Measurements from ENCODE around the gene GPRC5C.

The GPRC5C gene

GRCh38 chr17:74453665-74454196, 21.8 kb downstream of the GPRC5C start:
- DNase-seq, result peak; percentile 5

- peak; percentile 77 for DNase-seq
Observed at GRCh38 chr17:74454197-74455024, 22.5 kb downstream of the GPRC5C start.

DNA sequence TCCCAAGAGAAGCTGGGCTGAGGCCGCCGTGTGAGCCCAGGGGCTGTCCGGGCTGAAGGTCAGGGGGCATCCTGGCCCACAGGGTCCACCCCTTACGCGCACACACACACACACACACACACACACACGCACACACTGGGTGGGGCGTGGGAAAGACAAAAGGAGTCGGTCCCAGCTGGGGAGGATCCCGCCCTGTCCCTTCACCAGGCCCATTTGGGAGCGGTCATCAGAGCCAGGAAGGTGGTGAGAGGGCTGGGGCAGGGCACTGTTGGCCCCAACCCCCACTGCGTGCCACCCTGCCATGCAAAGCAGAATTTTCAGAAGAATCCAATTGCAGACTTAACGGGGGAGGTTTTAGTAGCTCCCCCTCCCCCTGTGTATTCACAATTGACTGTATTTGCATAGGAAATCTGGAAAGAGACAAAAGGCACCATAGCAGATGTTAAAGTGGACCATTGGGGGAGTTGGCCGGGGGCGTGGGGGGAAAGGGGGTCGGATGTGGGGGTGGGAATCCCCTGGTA, 23.2 kb downstream of the GPRC5C start:
- DNase-seq, result no peak

- peak; percentile 60 for DNase-seq
Observed at GRCh38 chr17:74455821-74456220, 23.9 kb downstream of the GPRC5C start.

GRCh38 chr17:74457146-74457819, 25.4 kb downstream of the GPRC5C start:
- peak; percentile 6 for DNase-seq

DNA sequence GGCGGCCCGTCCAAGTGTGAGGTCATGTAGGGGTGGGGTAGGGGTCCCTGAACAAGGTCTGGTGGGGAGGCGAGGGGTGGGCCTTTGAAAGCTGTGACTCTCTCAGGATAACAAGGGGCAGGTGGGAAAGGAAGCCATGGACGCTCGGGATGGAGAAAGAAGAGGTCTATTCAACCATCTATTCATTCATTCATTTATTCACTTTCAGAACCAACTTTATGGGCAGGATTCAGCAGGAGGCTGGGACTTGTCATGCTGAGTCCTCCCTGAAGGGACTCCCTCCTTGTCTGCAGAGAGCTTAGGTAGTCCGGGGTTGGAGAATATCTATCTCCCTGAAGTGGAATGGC, 25.9 kb downstream of the GPRC5C start:
- no peak for DNase-seq

GRCh38 chr17:74458835-74459234, 26.9 kb downstream of the GPRC5C start:
- no peak for DNase-seq

GRCh38 chr17:74459622-74460021, 27.7 kb downstream of the GPRC5C start:
- no peak for DNase-seq

DNA sequence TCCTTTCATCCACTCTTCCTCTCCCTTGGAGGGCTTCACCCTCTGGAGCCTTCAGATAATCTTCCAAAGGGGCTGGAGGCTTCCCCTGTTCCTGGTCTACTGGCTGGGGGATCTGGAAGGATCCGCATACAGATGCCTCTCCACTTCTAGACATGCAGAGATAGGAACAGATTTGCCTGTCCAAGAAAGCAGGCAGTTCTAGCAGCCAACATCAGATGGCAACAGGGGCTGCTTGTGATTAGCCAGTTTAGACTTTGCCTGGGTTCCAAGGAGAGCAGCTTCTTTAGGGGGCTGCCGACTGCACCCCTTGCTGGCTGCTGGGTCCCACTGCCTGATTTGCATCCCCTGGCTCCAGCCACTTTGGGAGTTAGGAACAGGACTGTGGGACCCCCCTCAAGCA, 28.4 kb downstream of the GPRC5C start:
- DNase-seq, result no peak

DNA sequence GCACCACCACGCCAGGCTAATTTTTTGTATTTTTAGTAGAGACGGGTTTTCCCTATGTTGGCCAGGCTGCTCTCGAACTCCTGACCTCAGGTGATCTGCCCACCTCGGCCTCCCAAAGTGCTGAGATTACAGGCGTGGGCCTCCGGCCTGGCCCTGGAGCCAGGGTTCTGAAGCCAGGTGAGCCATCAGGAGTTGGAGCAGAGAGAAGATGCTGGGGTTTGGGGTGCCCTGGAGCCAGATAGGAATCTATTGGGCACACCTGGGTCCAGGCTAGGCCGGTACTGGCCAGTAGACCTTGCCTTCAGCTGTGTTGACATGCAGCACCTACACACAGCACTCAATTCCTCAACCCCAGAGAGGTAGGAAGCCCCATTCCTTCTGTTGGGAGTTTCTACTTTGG, 29.1 kb downstream of the GPRC5C start:
- no peak for DNase-seq

DNA sequence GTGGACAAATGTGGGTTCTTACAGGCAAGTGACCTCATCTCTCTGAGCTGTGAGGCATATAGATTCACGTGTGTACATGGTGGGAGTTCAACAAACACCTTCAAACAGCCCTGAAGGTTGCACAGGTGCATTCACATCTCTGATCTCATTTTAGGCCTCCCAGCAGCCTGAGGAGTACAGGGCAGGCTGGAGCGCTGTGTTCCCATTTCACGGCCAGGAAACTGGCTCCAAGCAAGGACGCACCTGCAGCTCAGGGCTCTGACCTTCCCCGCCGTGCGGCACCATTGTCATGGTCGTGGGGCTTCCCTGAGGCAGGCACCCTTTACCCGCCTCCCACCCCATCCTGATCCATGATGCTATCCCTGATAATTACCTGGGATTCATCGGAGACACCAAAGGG, 29.7 kb downstream of the GPRC5C start:
- DNase-seq, result no peak

DNA sequence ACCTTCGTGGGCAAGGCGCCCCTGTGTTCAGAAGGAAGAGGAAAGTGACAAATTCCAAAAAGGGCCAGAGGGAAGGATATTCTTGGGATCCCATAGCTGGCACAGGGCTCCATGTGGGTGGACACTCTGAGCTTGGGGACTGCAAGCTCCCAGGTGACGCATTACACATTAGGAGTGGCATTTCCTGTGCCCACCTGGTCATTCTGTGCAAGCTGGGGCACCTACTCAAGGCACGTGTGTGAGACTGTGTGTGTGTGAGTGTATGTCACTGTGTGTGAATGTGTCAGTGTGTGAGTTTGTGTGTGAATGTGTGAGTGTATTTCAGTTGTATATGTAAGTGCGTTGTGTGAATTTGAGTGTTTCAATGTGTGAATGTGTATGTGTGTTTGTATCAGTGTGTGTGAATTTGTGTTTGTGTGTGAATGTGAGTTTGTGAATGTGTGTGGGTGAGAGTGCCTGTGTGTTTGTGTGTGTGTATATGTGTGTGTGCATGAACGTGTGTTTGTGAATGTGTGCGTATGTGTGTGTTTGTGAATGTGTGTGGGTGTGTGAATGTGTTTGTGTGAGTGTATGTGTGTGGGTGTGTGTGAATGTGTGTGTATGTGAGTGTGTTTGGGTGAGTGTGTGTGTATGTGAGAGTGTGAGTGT, 33.0 kb downstream of the GPRC5C start:
- no peak for DNase-seq

- no peak for DNase-seq
Observed at GRCh38 chr17:74465378-74466110, 33.7 kb downstream of the GPRC5C start.

DNA sequence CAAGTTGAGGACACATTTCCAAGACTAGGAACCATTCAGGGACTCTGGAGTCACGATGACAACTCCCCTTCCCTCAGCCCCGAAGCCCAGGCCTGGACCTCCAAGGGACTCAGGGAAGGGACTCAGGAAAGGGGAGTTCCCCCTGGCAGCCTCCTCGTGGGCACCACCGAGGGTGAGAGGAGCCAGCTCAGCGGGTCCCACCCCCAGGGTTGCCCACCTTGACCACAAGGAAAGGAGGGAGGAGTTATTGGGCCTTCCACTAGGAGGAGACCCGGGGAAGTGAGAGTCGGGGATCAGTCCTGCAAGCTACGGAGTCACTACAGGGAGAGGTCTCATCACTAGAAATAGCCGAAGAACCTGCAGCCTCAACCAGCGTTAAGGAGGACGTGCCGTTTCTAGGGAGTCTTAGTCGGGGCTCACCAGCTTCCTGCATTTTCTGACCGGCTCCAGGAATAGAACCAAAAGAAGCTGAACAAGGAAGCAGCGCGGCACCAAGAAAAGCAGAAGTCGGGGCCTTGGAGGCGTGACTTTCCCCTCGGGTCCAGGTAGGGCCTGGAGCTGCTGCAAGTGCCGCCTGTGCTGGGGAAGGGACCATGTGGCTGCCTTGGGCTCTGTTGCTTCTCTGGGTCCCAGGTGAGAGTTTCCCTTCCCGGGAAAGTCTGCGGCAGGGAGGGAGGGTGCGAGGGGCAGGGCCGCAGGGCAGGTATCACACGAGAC, 34.4 kb downstream of the GPRC5C start, which contains the start of gene CD300A:
CD300A (plus strand) TSS at position 524 of the 717 bp plus-strand sequence; CDS start at position 594, 70 bp downstream.
- DNase-seq, result no peak

DNA sequence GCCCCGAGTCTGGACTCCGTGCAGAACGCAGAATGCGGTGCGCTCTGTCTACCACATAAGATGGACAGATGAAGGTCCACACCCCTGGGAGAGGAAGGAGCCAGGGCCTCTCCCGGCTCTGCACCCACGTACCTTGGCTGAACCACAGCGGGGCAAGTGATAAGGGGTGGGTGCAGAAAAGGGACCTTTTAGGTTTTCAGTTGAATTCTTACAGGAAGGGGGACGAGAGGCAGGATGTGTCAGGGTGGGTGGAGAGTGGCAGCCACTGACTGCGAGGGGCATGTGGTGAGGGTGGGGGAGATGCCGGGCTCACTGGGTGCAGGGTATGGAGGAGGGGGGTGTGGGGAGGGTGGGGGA, 34.9 kb downstream of the GPRC5C start:
- no peak for DNase-seq

GRCh38 chr17:74467221-74467951, 35.5 kb downstream of the GPRC5C start:
- no peak for DNase-seq

GRCh38 chr17:74471341-74471740, 39.5 kb downstream of the GPRC5C start:
- DNase-seq, result no peak

- no peak for DNase-seq
Observed at GRCh38 chr17:74472890-74473289, 41.0 kb downstream of the GPRC5C start.

DNA sequence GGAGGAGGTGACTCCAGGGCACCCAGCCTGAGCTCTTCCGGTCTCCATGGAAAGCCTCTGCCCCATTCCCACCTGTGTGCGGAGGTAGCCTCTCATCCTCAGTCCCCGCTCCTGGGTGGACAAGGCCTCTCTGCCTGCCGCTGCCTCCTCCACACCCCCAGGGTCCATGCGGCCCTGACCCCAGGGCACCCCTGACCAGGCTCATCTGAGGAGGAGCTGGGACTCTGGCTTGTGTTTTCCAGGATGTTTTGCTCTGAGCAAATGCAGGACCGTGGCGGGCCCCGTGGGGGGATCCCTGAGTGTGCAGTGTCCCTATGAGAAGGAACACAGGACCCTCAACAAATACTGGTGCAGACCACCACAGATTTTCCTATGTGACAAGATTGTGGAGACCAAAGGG, 41.4 kb downstream of the GPRC5C start:
- no peak for DNase-seq

- no peak for DNase-seq
Observed at GRCh38 chr17:74474043-74474792, 42.3 kb downstream of the GPRC5C start.

DNA sequence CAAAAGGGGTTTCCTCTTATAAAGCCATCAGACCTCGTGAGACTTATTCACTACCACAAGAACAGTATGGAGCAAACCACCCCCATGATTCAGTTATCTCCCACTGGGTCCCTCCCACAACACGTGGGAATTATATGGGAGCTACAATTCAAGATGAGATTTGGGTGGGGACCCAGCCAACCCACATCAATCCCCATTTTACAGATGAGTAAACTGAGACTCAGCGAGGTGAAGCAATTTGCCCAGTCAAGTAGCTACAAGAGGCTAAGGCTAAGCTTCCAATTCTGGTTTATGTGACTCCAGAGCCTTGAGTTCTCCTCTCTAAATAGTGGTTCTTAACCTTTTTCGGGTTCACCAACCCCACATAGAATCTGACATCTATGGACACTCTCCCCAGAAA, 43.3 kb downstream of the GPRC5C start:
- no peak for DNase-seq

Data from DMS 273 treated with DMSO at 0.1 percent for 48 hours (cell line).